Neural cell (in vitro differentiated cells): ENCODE measurements around the gene CRHR1. TPM values are rescaled to one million over a fixed set of nuclear protein-coding genes. Genes with fewer than 3 reads are reported as not detected.

Experiments
- H2AFZ ChIP-seq: fragments of 200-600, 300-800 bp; sonication (generic), shearing (Covaris generic); 2 replicates; pipeline ENCODE4 v1.6.0; 2014; ENCODE audit warnings: low read depth, mild to moderate bottlenecking, antibody characterized with exemption, low read length, moderate library complexity
- H3F3A ChIP-seq: fragments of 200-600 bp; shearing (Covaris generic); 2 replicates; pipeline ENCODE4 v1.6.1; 2016; ENCODE audit warnings: mild to moderate bottlenecking, moderate library complexity, mixed read lengths, antibody characterized with exemption, low read length; ENCODE audit not compliant: insufficient read depth, poor library complexity, severe bottlenecking
- H3K27ac ChIP-seq: fragments of 200-600, 300-800 bp; sonication (generic), shearing (Covaris generic); 2 replicates; pipeline ENCODE4 v1.5.1; 2014; ENCODE audit warnings: mild to moderate bottlenecking, low read length, moderate library complexity
- H3K27me3 ChIP-seq: fragments of 300-800, 200-600 bp; sonication (generic), shearing (Covaris generic); 2 replicates; pipeline ENCODE4 v1.6.0; 2014; ENCODE audit warnings: mild to moderate bottlenecking, low read depth, low read length, moderate library complexity; ENCODE audit not compliant: insufficient read depth
- H3K36me3 ChIP-seq: fragments of 300-800, 200-600 bp; sonication (generic), shearing (Covaris generic); 2 replicates; pipeline ENCODE4 v1.5.1; 2014; ENCODE audit warnings: mild to moderate bottlenecking, antibody characterized with exemption, low read length, moderate library complexity; ENCODE audit not compliant: insufficient read depth
- H3K4me2 ChIP-seq: fragments of 300-800, 200-600 bp; sonication (generic), shearing (Covaris generic); 2 replicates; pipeline ENCODE4 v1.6.0; 2014; ENCODE audit warnings: mild to moderate bottlenecking, low read length
- H3K4me3 ChIP-seq: fragments of 300-800, 200-600 bp; sonication (generic), shearing (Covaris generic); 2 replicates; pipeline ENCODE4 v1.5.1; 2014; ENCODE audit warnings: mild to moderate bottlenecking, low read length, moderate library complexity
- H3K79me2 ChIP-seq: fragments of 200-600 bp; shearing (Covaris generic); replicated peaks from 2 replicates; pipeline ENCODE4 v1.6.0; 2014; ENCODE audit warnings: mild to moderate bottlenecking, low read length, moderate library complexity; ENCODE audit not compliant: insufficient read depth
- H3K9ac ChIP-seq: fragments of 300-800, 200-600 bp; sonication (generic), shearing (Covaris generic); 2 replicates; pipeline ENCODE4 v1.6.1; 2016; ENCODE audit warnings: mild to moderate bottlenecking, low read length, mixed read lengths
- H3K9me2 ChIP-seq: fragments of 200-600 bp; shearing (Covaris generic); 2 replicates; pipeline ENCODE4 v1.6.1; 2016; ENCODE audit warnings: mild to moderate bottlenecking, low read length, mixed read lengths; ENCODE audit not compliant: insufficient read depth
- H3K9me3 ChIP-seq: fragments of 200-600, 300-800 bp; sonication (generic), shearing (Covaris generic); 2 replicates; pipeline ENCODE4 v1.6.1; 2016; ENCODE audit warnings: mild to moderate bottlenecking, mixed run types, low read length, moderate library complexity, mixed read lengths
- H4K20me1 ChIP-seq: fragments of 200-600 bp; shearing (Covaris generic); 2 replicates; pipeline ENCODE4 v1.6.1; 2016; ENCODE audit warnings: mild to moderate bottlenecking, mixed run types; ENCODE audit not compliant: insufficient read depth
- EP300 ChIP-seq: fragments of 450-650 bp; conservative IDR thresholded peaks from 2 replicates; pipeline ENCODE4 v1.6.1; 2014; ENCODE audit warnings: antibody characterized with exemption, mild to moderate bottlenecking, moderate library complexity; ENCODE audit not compliant: poor library complexity, severe bottlenecking
- EZH2 ChIP-seq: fragments of 200-600, 300-800 bp; shearing (Covaris generic), sonication (generic); IDR thresholded peaks from 2 replicates; pipeline ENCODE4 v1.6.1; 2014; ENCODE audit warnings: antibody characterized with exemption, low read length, borderline replicate concordance, mild to moderate bottlenecking; ENCODE audit not compliant: insufficient read depth, poor library complexity, severe bottlenecking
- MXI1 ChIP-seq: fragments of 450-650 bp; conservative IDR thresholded peaks from 2 replicates; pipeline ENCODE4 v1.6.1; 2014; ENCODE audit warnings: antibody characterized with exemption, mild to moderate bottlenecking; ENCODE audit not compliant: poor library complexity, severe bottlenecking
- POLR2AphosphoS5 ChIP-seq: IDR thresholded peaks from 2 replicates; pipeline ENCODE4 v1.6.1; 2012
- RAD21 ChIP-seq: fragments of 450-650 bp; conservative IDR thresholded peaks from 2 replicates; pipeline ENCODE4 v1.6.1; 2014; ENCODE audit warnings: antibody characterized with exemption, mild to moderate bottlenecking, moderate library complexity
- SMC3 ChIP-seq: fragments of 450-650 bp; conservative IDR thresholded peaks from 2 replicates; pipeline ENCODE4 v1.6.1; 2014; ENCODE audit warnings: antibody characterized with exemption, mild to moderate bottlenecking, moderate library complexity; ENCODE audit not compliant: poor library complexity
- TAF1 ChIP-seq: IDR thresholded peaks from 2 replicates; pipeline ENCODE4 v1.6.1; 2012; ENCODE audit warnings: low read depth
- polyA plus RNA-seq: library from polyadenylated mRNA; depleted of rRNA; stranded (reverse); fragments of >200 nt; gene quantifications from 2 replicates; pipeline ENCODE4 v1.2.3, GENCODE V29; 2014
- TF ChIP-seq, protein P1 (sequence below): fragments of 450-650 bp; IDR thresholded peaks from 2 replicates; pipeline ENCODE4 v1.5.1; 2014; ENCODE audit warnings: antibody characterized with exemption, mild to moderate bottlenecking, moderate library complexity; ENCODE audit not compliant: poor library complexity, severe bottlenecking
- TF ChIP-seq, protein P2 (sequence below): IDR thresholded peaks from 2 replicates; pipeline ENCODE4 v1.6.1; 2012; ENCODE audit warnings: borderline replicate concordance

Gene CRHR1
- polyA plus RNA-seq, 1 donor from 2014 or later, result 4.5 TPM

DNA sequence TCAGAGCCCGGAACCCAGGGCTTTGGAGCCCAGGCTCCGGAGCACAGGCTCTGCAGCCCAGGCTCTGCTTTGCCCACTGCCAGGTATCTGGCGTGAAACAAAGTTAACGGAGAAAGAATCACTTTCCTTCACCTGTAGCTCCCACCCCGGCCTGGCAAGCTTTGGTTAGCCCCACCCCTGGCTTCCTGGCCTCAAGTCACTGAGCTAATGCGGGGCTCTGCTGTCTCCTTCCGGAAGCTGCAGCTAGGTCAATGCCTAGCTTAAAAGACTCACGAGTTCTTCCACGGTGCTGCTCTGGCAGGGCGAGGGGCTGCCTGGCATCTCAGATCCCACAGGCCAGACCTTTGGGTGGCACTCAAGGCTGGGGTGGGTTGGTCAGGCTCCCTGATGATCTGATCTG is 39.5 kb downstream of the CRHR1 start:
- Histone ChIP-seq H3K9me3 (no peaks in the 10 kb centered on the region), H3K9ac (no peak overlapping the region), H3K9me2 (no peaks in the 10 kb centered on the region), H3K79me2 (no peaks in the 10 kb centered on the region), H3K36me3 (no peaks in the 10 kb centered on the region), H4K20me1 (no peaks in the 10 kb centered on the region), H3K27me3 (no peaks in the 10 kb centered on the region), H3K27ac (no peak overlapping the region), H3K4me2 (no peak overlapping the region), H2AFZ (no peak overlapping the region), H3F3A (no peaks in the 10 kb centered on the region), H3K4me3 (no peak overlapping the region)
- no peak for TF ChIP-seq TAF1
- TF ChIP-seq, protein P1, sequence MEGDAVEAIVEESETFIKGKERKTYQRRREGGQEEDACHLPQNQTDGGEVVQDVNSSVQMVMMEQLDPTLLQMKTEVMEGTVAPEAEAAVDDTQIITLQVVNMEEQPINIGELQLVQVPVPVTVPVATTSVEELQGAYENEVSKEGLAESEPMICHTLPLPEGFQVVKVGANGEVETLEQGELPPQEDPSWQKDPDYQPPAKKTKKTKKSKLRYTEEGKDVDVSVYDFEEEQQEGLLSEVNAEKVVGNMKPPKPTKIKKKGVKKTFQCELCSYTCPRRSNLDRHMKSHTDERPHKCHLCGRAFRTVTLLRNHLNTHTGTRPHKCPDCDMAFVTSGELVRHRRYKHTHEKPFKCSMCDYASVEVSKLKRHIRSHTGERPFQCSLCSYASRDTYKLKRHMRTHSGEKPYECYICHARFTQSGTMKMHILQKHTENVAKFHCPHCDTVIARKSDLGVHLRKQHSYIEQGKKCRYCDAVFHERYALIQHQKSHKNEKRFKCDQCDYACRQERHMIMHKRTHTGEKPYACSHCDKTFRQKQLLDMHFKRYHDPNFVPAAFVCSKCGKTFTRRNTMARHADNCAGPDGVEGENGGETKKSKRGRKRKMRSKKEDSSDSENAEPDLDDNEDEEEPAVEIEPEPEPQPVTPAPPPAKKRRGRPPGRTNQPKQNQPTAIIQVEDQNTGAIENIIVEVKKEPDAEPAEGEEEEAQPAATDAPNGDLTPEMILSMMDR, result no peak

- TF ChIP-seq EP300 (no peak), POLR2AphosphoS5 (no peak), EZH2 (no peak), SMC3 (no peak), TAF1 (no peak), MXI1 (no peak), RAD21 (no peak)
- TF ChIP-seq, protein P2, sequence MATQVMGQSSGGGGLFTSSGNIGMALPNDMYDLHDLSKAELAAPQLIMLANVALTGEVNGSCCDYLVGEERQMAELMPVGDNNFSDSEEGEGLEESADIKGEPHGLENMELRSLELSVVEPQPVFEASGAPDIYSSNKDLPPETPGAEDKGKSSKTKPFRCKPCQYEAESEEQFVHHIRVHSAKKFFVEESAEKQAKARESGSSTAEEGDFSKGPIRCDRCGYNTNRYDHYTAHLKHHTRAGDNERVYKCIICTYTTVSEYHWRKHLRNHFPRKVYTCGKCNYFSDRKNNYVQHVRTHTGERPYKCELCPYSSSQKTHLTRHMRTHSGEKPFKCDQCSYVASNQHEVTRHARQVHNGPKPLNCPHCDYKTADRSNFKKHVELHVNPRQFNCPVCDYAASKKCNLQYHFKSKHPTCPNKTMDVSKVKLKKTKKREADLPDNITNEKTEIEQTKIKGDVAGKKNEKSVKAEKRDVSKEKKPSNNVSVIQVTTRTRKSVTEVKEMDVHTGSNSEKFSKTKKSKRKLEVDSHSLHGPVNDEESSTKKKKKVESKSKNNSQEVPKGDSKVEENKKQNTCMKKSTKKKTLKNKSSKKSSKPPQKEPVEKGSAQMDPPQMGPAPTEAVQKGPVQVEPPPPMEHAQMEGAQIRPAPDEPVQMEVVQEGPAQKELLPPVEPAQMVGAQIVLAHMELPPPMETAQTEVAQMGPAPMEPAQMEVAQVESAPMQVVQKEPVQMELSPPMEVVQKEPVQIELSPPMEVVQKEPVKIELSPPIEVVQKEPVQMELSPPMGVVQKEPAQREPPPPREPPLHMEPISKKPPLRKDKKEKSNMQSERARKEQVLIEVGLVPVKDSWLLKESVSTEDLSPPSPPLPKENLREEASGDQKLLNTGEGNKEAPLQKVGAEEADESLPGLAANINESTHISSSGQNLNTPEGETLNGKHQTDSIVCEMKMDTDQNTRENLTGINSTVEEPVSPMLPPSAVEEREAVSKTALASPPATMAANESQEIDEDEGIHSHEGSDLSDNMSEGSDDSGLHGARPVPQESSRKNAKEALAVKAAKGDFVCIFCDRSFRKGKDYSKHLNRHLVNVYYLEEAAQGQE, result no peak
- TF ChIP-seq, protein P1, result no peak
- Histone ChIP-seq H3K27ac (no peak overlapping the region), H3K9me2 (no peaks in the 10 kb centered on the region), H3K9ac (no peak overlapping the region), H4K20me1 (no peaks in the 10 kb centered on the region), H3K9me3 (no peaks in the 10 kb centered on the region), H3K27me3 (no peaks in the 10 kb centered on the region), H3F3A (no peaks in the 10 kb centered on the region), H2AFZ (no peak overlapping the region), H3K36me3 (no peaks in the 10 kb centered on the region), H3K4me3 (no peak overlapping the region), H3K79me2 (no peaks in the 10 kb centered on the region), H3K4me2 (no peak overlapping the region)
These were observed 40.4 kb downstream of the CRHR1 start for GRCh38 chr17:45824475-45824874.
